ENCODE measurements around the gene BBS9.

- TF ChIP-seq CTCF (IDR thresholded peaks at IDR 0.05; ENCODE audit: low read length) (no peak), EZH2phosphoT487 (IDR thresholded peaks at IDR 0.05; ENCODE audit: low read length) (no peak)
Measured at GRCh38 chr7:33612442-33612841, 483.1 kb downstream of the BBS9 start.
